Esophagus muscularis mucosa (tissue), 4 donors: ENCODE data around the gene YEATS2. TPM values are rescaled to one million over a fixed set of nuclear protein-coding genes. Genes with fewer than 3 reads are reported as not detected.

Experiments used
- DNase-seq: peaks from one replicate; pipeline ENCODE4 v3.0.0-alpha.2; 2017; ENCODE audit errors: extremely low spot score
- H3K27ac ChIP-seq, 4 donors: fragments of 200-600 bp; sonication (generic); replicated peaks in 1 of 4; 1 replicate in 3 of 4; 2 replicates in 1 of 4; pipeline ENCODE4 v1.5.1; 2016 to 2019; ENCODE audit warnings: mild to moderate bottlenecking in 1 of 4
- H3K27me3 ChIP-seq, 4 donors: fragments of 200-600 bp; sonication (generic); one replicate each; pipeline versions ENCODE4 v1.5.1 to v1.6.0; 2016 to 2019
- H3K36me3 ChIP-seq, 4 donors: fragments of 200-600 bp; sonication (generic); one replicate each; pipeline ENCODE4 v1.5.1; 2016 to 2019
- H3K4me1 ChIP-seq, 4 donors: fragments of 200-600 bp; sonication (generic); one replicate each; pipeline ENCODE4 v1.5.1; 2016 to 2019
- H3K4me3 ChIP-seq, 4 donors: fragments of 200-600 bp; sonication (generic); 1 replicate in 2 of 4; 2 replicates in 2 of 4; pipeline ENCODE4 v1.5.1; 2016 to 2019; ENCODE audit warnings: mild to moderate bottlenecking in 4 of 4, moderate library complexity in 1 of 4
- H3K9me3 ChIP-seq, 4 donors: fragments of 200-600 bp; sonication (generic); 1 replicate in 3 of 4; 2 replicates in 1 of 4; pipeline ENCODE4 v1.5.1; 2016 to 2019
- EP300 ChIP-seq: sonication (generic); formaldehyde crosslinking; IDR thresholded peaks from one replicate; pipeline ENCODE4 v1.6.1; 2017; ENCODE audit warnings: antibody characterized with exemption
- POLR2A ChIP-seq: fragments of 450-650 bp; IDR thresholded peaks from one replicate; pipeline ENCODE4 v1.6.1; 2017; ENCODE audit warnings: antibody characterized with exemption, moderate library complexity, mild to moderate bottlenecking, low read depth
- POLR2AphosphoS5 ChIP-seq, 2 donors: sonication (generic); formaldehyde crosslinking; IDR thresholded peaks; one replicate each; pipeline ENCODE4 v1.6.1; 2017; ENCODE audit warnings: antibody characterized with exemption in 2 of 2
- WGBS: methylation state at CpG from one replicate; pipeline ENCODE4 v1.1.5; 2018; 5-methylcytosine and 5-hydroxymethylcytosine counted together
- intact Hi-C: fragments of 100-400 bp; cut with DNase I; formaldehyde crosslinking; loops from one replicate; pipeline ENCODE4 v1.15.1; 2023
- total RNA-seq, 4 donors: library from RNA; depleted of rRNA; stranded (reverse); fragments of >200 nt; gene quantifications; one replicate each; pipeline versions ENCODE4 v1.1.0 to v1.2.1, GENCODE V29; 2016
- TF ChIP-seq, protein P1 (sequence below), 3 experiments: fragments of 200-600 bp in 2 of 3; fragments of 450-650 bp in 1 of 3; sonication (generic) in 2 of 3; IDR thresholded peaks; one replicate each; pipeline ENCODE4 v1.5.1; 2017 to 2019; ENCODE audit warnings: antibody characterized with exemption in 3 of 3, mild to moderate bottlenecking in 2 of 3, moderate library complexity in 1 of 3

YEATS2 gene
- total RNA-seq, 4 donors from 2014 or later = 18.2 to 34.3 (median 29.5) TPM

DNA sequence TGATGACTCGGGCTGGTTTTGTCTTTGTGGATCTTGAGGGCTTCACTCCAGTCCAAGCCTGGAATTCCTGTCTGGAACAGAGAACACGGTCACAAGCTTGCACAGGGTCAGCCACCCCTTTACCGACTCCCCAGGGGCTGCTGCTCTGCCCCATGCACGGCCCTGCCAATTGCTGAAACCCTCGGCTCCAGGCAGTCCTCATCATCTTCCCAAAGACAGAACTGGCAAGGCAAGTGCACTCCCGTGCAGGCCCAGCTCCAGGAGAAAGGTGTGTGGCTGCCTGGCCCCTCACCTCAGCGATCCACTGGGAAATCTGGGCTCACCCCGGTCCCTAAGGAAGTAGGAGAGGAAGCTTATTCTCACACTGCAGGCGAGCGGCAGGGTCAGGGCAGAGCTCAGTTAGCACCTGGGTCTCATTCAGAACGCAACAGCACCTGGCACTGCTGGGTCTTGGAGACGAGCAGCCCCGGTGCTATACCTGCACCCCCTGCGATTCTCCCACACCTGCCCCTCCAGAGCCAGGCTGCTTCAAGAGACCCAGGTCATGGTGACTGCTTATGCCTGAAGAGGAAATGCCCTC is 120.5 kb downstream of the YEATS2 start:
- H3K27ac ChIP-seq = no peak overlapping the region
- intact Hi-C loops = no loop called here
- no peak for TF ChIP-seq POLR2AphosphoS5 (IDR thresholded peaks at IDR 0.05)
- TF ChIP-seq, protein P1, sequence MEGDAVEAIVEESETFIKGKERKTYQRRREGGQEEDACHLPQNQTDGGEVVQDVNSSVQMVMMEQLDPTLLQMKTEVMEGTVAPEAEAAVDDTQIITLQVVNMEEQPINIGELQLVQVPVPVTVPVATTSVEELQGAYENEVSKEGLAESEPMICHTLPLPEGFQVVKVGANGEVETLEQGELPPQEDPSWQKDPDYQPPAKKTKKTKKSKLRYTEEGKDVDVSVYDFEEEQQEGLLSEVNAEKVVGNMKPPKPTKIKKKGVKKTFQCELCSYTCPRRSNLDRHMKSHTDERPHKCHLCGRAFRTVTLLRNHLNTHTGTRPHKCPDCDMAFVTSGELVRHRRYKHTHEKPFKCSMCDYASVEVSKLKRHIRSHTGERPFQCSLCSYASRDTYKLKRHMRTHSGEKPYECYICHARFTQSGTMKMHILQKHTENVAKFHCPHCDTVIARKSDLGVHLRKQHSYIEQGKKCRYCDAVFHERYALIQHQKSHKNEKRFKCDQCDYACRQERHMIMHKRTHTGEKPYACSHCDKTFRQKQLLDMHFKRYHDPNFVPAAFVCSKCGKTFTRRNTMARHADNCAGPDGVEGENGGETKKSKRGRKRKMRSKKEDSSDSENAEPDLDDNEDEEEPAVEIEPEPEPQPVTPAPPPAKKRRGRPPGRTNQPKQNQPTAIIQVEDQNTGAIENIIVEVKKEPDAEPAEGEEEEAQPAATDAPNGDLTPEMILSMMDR (IDR thresholded peaks at IDR 0.05) = no peak
- no peak for TF ChIP-seq EP300
- no peak for TF ChIP-seq POLR2A
- WGBS = 92% methylated on average over 10 of the region's 14 CpGs
- no peak overlapping the region for H3K4me3 ChIP-seq
- H3K27me3 ChIP-seq = no peaks in the 10 kb centered on the region
- peaks cover 0 to 28% (median 16%) of the 10 kb centered on the region in 4 donors for H3K36me3 ChIP-seq
- no peak for DNase-seq
- H3K9me3 ChIP-seq = no peaks in the 10 kb centered on the region
- H3K4me1 ChIP-seq = peaks cover 0 to 12% (median 2%) of the 10 kb centered on the region in 4 donors

- no peak for DNase-seq
- intact Hi-C loops = no loop called here
- no peaks in the 10 kb centered on the region for H3K27me3 ChIP-seq
Observed at GRCh38 chr3:183818706-183819624, 121.4 kb downstream of the YEATS2 start.

GRCh38 chr3:183819831-183820230 is 122.2 kb downstream of the YEATS2 start:
- no peak for TF ChIP-seq POLR2A
- TF ChIP-seq, protein P1 (IDR thresholded peaks at IDR 0.05) = no peak
- no peak for TF ChIP-seq EP300
- TF ChIP-seq POLR2AphosphoS5 (IDR thresholded peaks at IDR 0.05) = no peak
- H3K27ac ChIP-seq = no peak overlapping the region
- 84% methylated on average over 6 of the region's 6 CpGs for WGBS

More at GRCh38 chr3:183818706-183819624, 121.4 kb downstream of the YEATS2 start:
- H3K9me3 ChIP-seq = no peaks in the 10 kb centered on the region
- H3K27ac ChIP-seq = no peak overlapping the region
- peaks cover 0 to 24% (median 16%) of the 10 kb centered on the region in 4 donors for H3K36me3 ChIP-seq
- TF ChIP-seq POLR2AphosphoS5 (IDR thresholded peaks at IDR 0.05) (no peak), POLR2A (no peak), EP300 (no peak)
- TF ChIP-seq, protein P1 (IDR thresholded peaks at IDR 0.05) = no peak
- WGBS = 89% methylated on average over 23 of the region's 25 CpGs
- H3K4me1 ChIP-seq = peaks cover 0 to 12% (median 3%) of the 10 kb centered on the region in 4 donors
- H3K4me3 ChIP-seq = no peak overlapping the region

GRCh38 chr3:183822631-183823030 is 125.0 kb downstream of the YEATS2 start:
- Histone ChIP-seq H3K9me3 (no peaks in the 10 kb centered on the region), H3K4me3 (no peak overlapping the region), H3K4me1 (peaks cover 14 to 23% (median 20%) of the 10 kb centered on the region in 4 donors), H3K27ac (no peak overlapping the region), H3K36me3 (peaks cover 0 to 8% (median 3%) of the 10 kb centered on the region in 4 donors), H3K27me3 (no peaks in the 10 kb centered on the region)
- TF ChIP-seq EP300 (no peak), POLR2AphosphoS5 (IDR thresholded peaks at IDR 0.05) (no peak), POLR2A (no peak)
- TF ChIP-seq, protein P1 (IDR thresholded peaks at IDR 0.05) = no peak
- DNase-seq = no peak
- WGBS = 74% methylated on average over 3 of the region's 13 CpGs
- intact Hi-C loops = no loop called here

More at GRCh38 chr3:183819831-183820230, 122.2 kb downstream of the YEATS2 start:
- Histone ChIP-seq H3K4me1 (peaks cover 6 to 16% (median 11%) of the 10 kb centered on the region in 4 donors), H3K9me3 (no peaks in the 10 kb centered on the region), H3K36me3 (peaks cover 0 to 24% (median 16%) of the 10 kb centered on the region in 4 donors), H3K27me3 (no peaks in the 10 kb centered on the region), H3K4me3 (no peak overlapping the region)
- intact Hi-C loops = no loop called here
- DNase-seq = no peak
